ENCODE measurements around the gene CAPNS2.

DNA sequence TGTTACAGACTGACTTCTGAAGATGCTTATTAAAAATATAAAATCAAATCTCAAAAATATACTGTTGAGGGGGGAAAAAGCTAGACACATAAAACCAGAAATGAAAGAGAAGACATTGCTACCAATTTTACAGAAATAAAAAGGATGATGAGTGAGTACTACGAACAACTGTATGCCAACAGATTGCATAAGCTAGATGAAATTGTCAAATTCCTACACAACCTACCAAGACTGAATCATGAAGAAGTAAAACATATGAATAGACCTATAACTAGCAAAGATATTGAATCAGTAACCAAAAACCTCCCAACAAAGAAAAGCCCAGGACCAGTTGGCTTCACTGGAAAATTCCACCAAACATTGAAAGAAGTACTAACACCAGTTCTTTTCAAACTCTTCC lies 3.5 kb upstream of the CAPNS2 start:
- TF ChIP-seq, protein P1, sequence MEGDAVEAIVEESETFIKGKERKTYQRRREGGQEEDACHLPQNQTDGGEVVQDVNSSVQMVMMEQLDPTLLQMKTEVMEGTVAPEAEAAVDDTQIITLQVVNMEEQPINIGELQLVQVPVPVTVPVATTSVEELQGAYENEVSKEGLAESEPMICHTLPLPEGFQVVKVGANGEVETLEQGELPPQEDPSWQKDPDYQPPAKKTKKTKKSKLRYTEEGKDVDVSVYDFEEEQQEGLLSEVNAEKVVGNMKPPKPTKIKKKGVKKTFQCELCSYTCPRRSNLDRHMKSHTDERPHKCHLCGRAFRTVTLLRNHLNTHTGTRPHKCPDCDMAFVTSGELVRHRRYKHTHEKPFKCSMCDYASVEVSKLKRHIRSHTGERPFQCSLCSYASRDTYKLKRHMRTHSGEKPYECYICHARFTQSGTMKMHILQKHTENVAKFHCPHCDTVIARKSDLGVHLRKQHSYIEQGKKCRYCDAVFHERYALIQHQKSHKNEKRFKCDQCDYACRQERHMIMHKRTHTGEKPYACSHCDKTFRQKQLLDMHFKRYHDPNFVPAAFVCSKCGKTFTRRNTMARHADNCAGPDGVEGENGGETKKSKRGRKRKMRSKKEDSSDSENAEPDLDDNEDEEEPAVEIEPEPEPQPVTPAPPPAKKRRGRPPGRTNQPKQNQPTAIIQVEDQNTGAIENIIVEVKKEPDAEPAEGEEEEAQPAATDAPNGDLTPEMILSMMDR (IDR thresholded peaks at IDR 0.05): no peak
- TF ChIP-seq POLR2A (IDR thresholded peaks at IDR 0.05): no peak
